Neural crest cell (in vitro differentiated cells): Measurements from ENCODE around the gene SLC36A4. TPM values are rescaled to one million over a fixed set of nuclear protein-coding genes. Genes with fewer than 3 reads are reported as not detected.
A peak's percentile ranks its signal among the peaks of the same experiment; 100 is the strongest.

Experiments used
- DNase-seq: peaks from one replicate; pipeline ENCODE4 v3.0.0; 2021; ENCODE audit warnings: low read depth, mixed read lengths, low spot score
- H3K27ac Mint-ChIP-seq: one replicate; pipeline ENCODE4 v1.8.0; 2021; ENCODE audit warnings: mild to moderate bottlenecking, mixed read lengths; ENCODE audit not compliant: unreplicated experiment
- H3K27me3 Mint-ChIP-seq: 2 replicates; pipeline ENCODE4 v1.8.0; 2021; ENCODE audit warnings: low read depth, mild to moderate bottlenecking, mixed read lengths
- H3K36me3 Mint-ChIP-seq: 2 replicates; pipeline ENCODE4 v1.8.0; 2021; ENCODE audit warnings: low read depth, mild to moderate bottlenecking, mixed read lengths
- H3K4me1 Mint-ChIP-seq: 2 replicates; pipeline ENCODE4 v1.8.0; 2021; ENCODE audit warnings: mixed read lengths
- H3K4me3 Mint-ChIP-seq: one replicate; pipeline ENCODE4 v1.8.0; 2021; ENCODE audit warnings: mild to moderate bottlenecking, mixed read lengths
- H3K9me3 Mint-ChIP-seq: 2 replicates; pipeline ENCODE4 v1.8.0; 2021; ENCODE audit warnings: mixed read lengths
- CTCF ChIP-seq: fragments of 200-600 bp; sonication (generic); conservative IDR thresholded peaks from 2 replicates; pipeline ENCODE4 v1.5.0; 2021; ENCODE audit warnings: antibody characterized with exemption, mild to moderate bottlenecking
- total RNA-seq: library from RNA; stranded (reverse); gene quantifications from 2 replicates; pipeline ENCODE4 v1.2.1, GENCODE V29; 2021

The SLC36A4 gene
- total RNA-seq, 1 donor from 2014 or later = 34.4 TPM

DNA sequence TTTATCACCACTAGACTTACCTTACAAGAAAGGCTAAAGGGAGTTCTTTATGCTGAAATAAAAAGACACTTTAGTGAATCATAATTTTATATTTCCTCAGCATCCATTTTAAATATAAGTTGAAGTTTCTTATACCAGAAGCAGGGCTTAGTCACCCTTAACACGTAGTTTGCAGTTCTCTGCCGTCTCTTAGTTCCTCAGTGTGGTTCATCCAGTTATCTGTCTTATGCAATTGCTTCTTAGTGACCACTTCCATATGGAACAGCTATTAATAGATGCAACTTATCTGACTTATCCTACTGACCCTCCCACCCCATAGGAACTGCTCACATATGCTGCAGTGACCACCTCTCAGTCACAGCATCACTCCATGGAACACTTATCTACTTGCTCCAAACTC lies 11.7 kb upstream of the SLC36A4 start:
- no peaks in the 10 kb centered on the region for H3K9me3 Mint-ChIP-seq
- no peak overlapping the region for H3K4me3 Mint-ChIP-seq
- H3K27me3 Mint-ChIP-seq = no peaks in the 10 kb centered on the region
- no peaks in the 10 kb centered on the region for H3K4me1 Mint-ChIP-seq
- DNase-seq = no peak
- no peak overlapping the region for H3K27ac Mint-ChIP-seq
- H3K36me3 Mint-ChIP-seq = no peaks in the 10 kb centered on the region
- TF ChIP-seq CTCF = no peak

DNA sequence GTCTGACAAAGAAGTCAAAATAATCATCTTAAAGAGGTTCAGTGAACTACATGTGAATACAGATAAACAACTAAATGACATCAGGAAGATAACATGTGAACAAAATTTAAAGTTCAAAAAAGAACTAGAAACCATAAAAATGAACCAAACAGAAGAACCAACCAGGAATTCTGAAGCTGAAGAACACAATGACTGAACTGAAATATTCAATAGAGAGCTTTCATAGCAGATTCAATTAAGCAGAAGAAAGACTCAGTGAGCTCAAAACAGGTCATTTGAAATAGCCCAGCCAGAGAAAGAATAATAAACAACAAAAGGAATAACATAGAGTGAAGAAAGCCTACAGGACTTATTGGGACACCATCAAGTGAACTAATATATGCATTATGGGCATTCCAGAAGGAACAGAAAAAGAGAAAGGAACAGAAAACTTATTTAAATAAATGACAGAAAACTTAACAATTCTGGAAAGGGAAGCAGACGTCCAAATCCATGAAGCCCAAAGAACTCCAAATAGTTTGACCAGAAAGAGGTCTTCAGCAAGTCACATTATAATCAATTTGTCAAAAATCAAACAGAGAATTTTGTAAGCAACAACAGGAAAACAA lies 11.0 kb upstream of the SLC36A4 start:
- H3K9me3 Mint-ChIP-seq = no peaks in the 10 kb centered on the region
- no peak overlapping the region for H3K27ac Mint-ChIP-seq
- TF ChIP-seq CTCF = no peak
- no peaks in the 10 kb centered on the region for H3K4me1 Mint-ChIP-seq
- no peaks in the 10 kb centered on the region for H3K27me3 Mint-ChIP-seq
- no peaks in the 10 kb centered on the region for H3K36me3 Mint-ChIP-seq
- DNase-seq = no peak
- H3K4me3 Mint-ChIP-seq = no peak overlapping the region

- peak overlapping the region; percentile 63 for H3K4me3 Mint-ChIP-seq
- no peak for DNase-seq
- H3K27me3 Mint-ChIP-seq = no peaks in the 10 kb centered on the region
- no peaks in the 10 kb centered on the region for H3K9me3 Mint-ChIP-seq
- H3K27ac Mint-ChIP-seq = no peak overlapping the region
- TF ChIP-seq CTCF = no peak
- peaks cover 3% of the 10 kb centered on the region for H3K36me3 Mint-ChIP-seq
- H3K4me1 Mint-ChIP-seq = peaks cover 25% of the 10 kb centered on the region
Measured at GRCh38 chr11:93199616-93200015, 1.8 kb upstream of the SLC36A4 start.

GRCh38 chr11:93198215-93198845 lies 539 bp upstream of the SLC36A4 start:
- Mint-ChIP-seq H3K9me3 (no peaks in the 10 kb centered on the region), H3K27me3 (no peaks in the 10 kb centered on the region), H3K36me3 (peaks cover 3% of the 10 kb centered on the region), H3K4me3 (peak overlapping the region; percentile 97), H3K4me1 (peaks cover 26% of the 10 kb centered on the region), H3K27ac (no peak overlapping the region)
- DNase-seq = no peak
- no peak for TF ChIP-seq CTCF

GRCh38 chr11:93196816-93197379 lies 893 bp downstream of the SLC36A4 start:
- Mint-ChIP-seq H3K4me1 (peaks cover 31% of the 10 kb centered on the region), H3K27ac (peak overlapping the region; percentile 100), H3K9me3 (no peaks in the 10 kb centered on the region), H3K27me3 (no peaks in the 10 kb centered on the region), H3K4me3 (peak overlapping the region; percentile 97), H3K36me3 (peaks cover 3% of the 10 kb centered on the region)
- no peak for DNase-seq
- TF ChIP-seq CTCF = peak; percentile 66
